Cerebellar cortex (tissue), 1 donor: ENCODE data around the gene C19orf81.

Experiments
- DNase-seq: peaks from one replicate; pipeline ENCODE4 v3.0.0-alpha.2; 2015; ENCODE audit warnings: low spot score

Gene C19orf81

GRCh38 chr19:50629194-50629593 is 20.1 kb upstream of the C19orf81 start:
- no peak for DNase-seq

GRCh38 chr19:50629801-50630200 is 19.4 kb upstream of the C19orf81 start:
- DNase-seq: no peak

DNA sequence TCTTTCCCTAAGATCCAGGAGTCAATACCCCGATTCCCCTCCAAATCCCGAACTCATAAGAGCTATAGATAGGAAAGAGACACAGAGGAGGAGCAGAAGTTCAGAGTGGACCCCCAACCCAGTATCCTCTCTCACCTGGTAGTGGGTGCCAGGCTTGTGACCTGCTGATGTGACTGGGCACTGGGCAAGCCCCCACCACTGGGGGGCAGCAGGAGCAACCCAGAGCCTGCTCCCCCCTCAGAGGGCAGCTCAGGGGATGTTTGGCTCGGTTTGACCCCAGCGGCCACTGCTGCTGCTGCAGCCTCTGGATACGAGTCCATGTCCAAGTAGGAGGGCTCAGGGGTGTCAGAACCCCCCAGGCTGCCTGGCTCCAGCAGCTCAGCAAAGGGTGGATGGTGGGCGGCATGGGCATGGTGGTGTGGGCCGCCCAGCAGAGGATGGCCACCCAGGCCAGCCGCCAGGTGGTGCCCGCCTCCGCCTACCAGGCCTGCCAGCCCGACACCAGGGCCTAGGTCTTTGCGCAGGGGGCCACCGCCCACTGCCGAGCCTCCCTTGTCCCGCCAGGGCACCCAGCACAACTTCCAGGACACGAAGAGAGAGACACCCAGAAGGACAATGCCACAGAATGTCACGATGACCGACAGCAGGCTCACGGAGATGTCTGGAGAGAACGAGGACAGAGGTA is 17.0 kb upstream of the C19orf81 start:
- DNase-seq: no peak

DNA sequence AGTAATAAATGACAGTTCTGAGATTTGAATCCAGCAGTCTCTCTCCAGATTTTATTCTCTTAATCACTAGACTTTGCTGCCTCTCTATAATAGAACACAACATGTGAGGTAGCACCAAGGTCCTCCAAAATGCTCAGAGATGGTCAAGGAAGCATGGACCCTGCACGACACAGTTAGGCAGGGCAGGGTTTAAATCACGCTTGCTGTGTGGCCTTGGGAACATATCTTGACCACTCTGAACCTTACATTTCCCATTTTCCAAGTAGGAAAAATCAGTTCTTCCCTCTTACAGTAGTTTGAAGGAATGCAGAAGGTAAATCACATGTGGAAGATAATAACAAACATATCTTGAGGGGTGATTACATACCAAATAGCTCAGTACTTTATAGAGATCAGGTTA is 15.9 kb upstream of the C19orf81 start:
- no peak for DNase-seq

GRCh38 chr19:50633973-50634372 is 15.3 kb upstream of the C19orf81 start:
- DNase-seq: no peak

DNA sequence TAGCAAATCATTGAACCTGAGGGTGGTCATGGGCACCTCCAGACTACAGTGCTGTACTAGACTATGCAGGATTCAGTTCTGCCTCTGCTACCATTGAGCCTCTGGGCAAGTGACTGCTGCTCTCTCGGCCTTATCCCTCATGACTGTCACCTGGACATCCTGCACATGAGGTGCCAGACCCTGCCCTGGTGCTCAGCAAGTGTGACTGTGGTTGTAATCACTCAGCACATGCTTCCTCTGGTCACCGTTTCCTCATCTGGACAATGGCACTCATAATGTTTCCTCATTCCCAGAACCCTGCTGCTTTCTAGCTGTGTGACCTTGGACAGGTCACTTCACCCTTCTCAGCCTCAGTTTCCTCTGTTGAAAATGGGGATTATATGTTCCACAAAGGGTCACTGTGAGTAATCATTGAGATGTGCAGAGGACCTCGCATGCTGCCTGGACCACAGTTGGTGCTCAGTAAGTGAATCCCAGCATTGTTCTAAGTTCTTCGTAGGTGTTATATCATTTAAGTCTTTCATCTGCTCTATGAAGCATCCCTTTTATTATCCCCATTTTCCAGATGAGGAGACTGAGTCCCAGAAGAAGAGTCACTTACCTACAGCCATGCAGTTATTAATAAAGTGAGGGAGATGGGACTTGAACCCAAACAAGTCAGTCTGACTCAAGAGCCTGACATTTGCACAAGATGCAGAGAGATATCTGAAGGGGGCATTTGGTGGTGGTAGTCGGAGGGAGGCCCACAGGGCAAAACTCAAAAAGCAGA is 12.7 kb upstream of the C19orf81 start:
- DNase-seq: no peak

GRCh38 chr19:50638600-50638999 is 10.6 kb upstream of the C19orf81 start:
- DNase-seq: peak; percentile 34

DNA sequence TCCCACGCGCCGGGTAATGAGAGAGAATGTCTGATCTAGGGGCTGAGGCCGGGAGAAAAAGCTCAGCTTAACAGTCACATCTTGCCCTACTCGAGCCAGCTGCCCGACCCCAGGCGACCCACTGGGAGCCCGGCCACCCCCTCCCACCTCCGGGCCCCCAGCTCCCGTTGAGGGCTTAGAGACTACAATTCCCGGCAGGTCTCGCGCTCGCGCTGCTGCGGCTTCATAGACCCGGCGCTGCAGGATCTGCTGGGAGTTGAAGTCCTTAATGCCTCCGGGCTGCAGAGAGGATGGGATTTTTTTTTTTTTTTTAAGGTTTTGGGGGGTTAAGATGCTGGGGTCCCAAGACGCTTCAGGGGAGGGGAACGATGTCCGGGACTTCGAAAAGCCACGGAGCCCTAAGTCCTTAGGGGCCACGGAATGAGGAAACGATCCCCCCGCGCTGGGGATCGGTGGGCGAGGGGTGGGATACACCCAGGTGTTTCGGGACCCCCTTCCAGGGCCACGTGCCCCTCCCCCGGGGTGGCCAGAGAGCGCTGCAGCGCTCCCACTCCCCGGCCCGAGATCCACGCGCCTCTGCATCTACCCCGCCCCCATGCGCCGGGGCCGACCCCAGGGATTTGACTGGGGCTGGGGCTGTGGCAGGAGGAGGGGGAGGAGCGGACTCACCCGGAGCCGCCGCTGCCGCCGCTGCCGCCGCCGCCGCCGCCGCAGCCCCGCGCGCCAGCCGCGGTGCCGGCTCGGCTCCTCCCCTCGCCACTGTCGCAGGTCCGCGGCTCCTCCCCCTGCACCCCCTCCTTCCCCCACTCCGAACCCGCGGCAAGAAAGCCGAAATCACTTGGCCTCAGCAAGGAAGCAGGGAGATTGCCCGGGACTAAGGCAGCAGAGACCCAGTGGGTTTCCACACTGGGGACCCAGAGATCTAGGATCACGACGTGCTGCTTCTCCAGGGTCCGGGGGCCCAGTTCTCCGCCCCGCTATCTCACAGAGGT is 9.8 kb upstream of the C19orf81 start, which contains the start of gene SYT3:
TSS of gene SYT3 (minus strand) at position 761 of the 992 bp plus-strand sequence. CDS start 2,470 bp downstream, outside the sequence.
- peak; percentile 92 for DNase-seq

GRCh38 chr19:50640368-50640767 is 8.9 kb upstream of the C19orf81 start:
- DNase-seq: no peak

GRCh38 chr19:50644315-50644915 is 4.8 kb upstream of the C19orf81 start:
- DNase-seq: no peak

GRCh38 chr19:50645107-50645506 is 4.1 kb upstream of the C19orf81 start:
- DNase-seq: no peak

DNA sequence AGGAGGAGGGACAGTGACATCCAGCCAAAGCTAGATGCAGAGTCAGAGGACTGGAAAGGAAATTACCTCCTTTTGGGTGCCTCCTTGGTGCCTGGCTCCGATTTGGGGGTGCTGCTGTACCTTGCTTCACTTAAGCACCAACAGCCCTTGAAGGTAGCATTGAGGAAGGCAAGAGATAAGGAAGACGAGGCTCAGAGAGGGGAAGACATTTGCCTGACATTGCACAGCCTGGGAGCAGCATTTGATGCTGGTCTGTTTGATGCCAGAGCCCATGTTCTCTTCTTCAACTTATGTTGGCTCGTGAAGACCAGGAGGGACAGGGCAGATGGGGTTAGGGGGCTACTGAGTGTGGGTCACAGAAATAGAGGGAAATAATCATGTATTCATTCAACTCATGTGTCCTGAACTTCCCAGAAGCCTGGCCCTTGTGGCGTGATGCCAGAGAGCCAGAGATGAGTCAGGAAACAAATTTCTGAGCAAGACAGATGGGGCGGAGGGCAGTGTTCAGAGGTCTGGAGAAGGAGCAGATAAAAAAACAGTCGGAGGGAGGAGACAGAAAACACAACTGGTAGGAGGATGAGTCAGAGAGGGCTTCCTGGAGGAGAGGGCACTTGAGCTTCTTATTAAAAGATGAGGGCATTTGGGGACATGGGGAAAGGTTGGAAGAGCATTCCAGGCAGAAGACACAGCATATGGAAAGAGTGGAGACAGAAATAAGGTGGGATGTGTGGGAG is 3.0 kb upstream of the C19orf81 start:
- no peak for DNase-seq

- DNase-seq: no peak
Observed at GRCh38 chr19:50647879-50648615, 1.2 kb upstream of the C19orf81 start.

GRCh38 chr19:50648659-50649058 is 586 bp upstream of the C19orf81 start:
- no peak for DNase-seq

- DNase-seq: no peak
Observed at GRCh38 chr19:50651174-50651573, 1.9 kb downstream of the C19orf81 start.

GRCh38 chr19:50652722-50653121 is 3.5 kb downstream of the C19orf81 start:
- DNase-seq: no peak

- no peak for DNase-seq
Observed at GRCh38 chr19:50654882-50655281, 5.6 kb downstream of the C19orf81 start.

- DNase-seq: no peak
Observed at GRCh38 chr19:50657222-50657669, 8.0 kb downstream of the C19orf81 start.

- peak; percentile 100 for DNase-seq
Observed at GRCh38 chr19:50657712-50658440, 8.6 kb downstream of the C19orf81 start.
